HTR-8/SVneo (cell line): ENCODE results near the gene NFIA.

Source experiments
- DNase-seq: peaks from one replicate; pipeline ENCODE4 v3.0.0; 2011; ENCODE audit warnings: low spot score, mixed read lengths; ENCODE audit not compliant: insufficient read length
- FAIRE-seq: peaks from 2 replicates; lab custom pipeline; 2011; peaks lifted over from hg19 to GRCh38; lab: Jason Lieb, UNC

Gene NFIA

DNA sequence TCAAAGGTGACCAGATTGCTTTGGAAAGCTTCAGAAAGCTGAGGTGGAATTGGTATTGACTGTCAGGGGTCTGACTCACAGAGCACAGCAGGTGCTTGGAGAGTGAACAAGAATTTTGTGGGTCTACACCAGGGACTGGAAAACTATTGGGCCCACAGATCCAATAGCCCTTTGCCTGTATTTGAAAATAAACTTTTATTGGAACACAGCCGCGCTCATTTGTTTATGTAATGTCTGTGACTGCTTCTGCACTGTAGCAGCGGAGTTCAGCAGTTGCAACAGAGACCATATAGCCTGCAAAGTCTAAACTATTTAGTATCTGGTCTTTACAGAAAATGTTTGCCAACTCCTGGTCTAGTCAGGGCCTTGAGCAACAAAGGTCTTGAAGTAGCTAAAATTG, 315.6 kb downstream of the NFIA start:
- no peak for DNase-seq
- FAIRE-seq: no peak

- no peak for FAIRE-seq
- DNase-seq: no peak
These were observed 316.8 kb downstream of the NFIA start for GRCh38 chr1:61399199-61399598.

DNA sequence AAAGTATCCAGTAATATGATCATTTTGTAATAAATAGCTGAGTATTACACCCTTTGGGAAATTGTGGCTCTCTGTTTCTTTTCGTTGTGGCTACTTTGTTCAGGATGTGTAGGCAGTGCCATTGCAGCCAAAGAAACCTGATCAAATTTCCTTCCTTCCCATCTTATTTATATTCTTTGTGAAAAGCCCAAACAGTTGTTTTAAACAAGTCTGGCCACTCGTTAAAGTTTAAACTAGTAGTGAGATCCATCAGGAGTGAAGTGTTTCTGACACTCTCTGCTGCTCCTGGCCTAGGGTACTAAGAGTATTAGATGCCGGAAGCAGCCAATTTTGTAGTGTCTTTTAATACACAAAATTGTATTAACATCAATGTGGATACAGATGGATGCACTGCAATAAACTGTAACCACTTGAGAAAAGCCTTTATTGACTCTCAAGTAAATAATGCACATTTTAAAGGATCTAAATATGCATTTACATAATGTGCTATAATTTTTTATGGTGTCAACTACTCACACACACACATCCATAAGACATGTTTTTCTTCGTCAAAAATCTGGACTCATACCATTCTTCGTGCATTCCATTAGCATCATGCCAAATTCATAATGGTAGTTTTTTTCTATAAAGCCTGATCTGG, 317.9 kb downstream of the NFIA start:
- DNase-seq (no peak), FAIRE-seq (no peak)

DNA sequence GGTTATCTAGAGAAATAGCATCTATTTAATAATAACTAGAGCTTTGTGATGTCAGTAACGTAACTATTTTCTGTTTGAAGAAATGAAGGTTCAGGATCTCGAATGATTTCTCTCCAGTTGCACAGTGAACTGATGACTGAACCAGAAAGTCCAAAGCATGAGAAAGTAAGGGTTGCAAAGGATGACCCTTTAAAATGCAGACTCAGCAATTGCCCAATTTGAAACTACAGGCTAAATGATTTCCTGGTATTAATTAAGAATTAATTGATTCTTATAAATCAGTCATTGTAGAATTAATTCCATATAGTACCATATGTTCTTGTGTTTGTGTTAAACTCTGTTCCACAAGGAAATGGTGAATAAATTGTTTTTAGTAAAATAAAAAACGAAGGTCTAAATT, 318.6 kb downstream of the NFIA start:
- DNase-seq (no peak), FAIRE-seq (no peak)

DNA sequence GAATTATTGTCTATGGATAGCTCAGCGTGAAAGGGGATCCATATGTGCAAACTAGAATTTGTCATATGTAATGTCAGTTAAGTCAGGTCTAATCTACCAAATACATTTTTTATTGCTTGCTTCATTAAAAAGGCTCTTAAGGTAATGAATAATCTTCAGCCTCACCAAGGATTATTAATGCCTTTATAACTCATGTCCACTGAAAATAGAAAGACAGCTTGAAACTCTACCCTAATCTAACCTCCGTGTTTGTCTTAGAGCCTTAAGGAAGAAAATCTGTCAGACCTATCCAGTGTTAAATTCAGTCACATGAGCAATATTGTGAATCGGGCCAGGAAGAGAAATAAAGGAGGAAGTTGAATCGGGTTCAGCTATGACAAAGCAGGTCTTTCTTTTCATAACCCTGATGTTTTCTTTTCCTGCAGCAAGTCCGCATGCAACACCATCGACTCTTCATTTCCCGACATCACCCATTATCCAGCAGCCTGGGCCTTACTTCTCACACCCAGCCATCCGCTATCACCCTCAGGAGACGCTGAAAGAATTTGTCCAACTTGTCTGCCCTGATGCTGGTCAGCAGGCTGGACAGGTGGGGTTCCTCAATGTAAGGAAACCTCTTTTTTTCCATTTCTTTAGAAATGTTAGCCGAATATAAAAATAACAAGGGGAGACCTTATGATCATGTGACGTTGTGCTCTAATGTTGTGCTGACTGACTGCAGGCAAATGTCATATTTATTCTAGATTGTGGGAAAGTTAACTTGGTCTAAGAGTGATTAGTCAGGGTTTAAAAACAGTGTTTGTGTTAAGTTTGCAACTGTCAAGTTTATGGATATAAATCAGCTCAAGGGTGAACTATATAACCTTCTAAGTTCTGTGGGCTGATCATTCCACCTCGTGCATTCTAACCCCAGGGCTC, 321.6 kb downstream of the NFIA start:
- DNase-seq (no peak), FAIRE-seq (no peak)

DNA sequence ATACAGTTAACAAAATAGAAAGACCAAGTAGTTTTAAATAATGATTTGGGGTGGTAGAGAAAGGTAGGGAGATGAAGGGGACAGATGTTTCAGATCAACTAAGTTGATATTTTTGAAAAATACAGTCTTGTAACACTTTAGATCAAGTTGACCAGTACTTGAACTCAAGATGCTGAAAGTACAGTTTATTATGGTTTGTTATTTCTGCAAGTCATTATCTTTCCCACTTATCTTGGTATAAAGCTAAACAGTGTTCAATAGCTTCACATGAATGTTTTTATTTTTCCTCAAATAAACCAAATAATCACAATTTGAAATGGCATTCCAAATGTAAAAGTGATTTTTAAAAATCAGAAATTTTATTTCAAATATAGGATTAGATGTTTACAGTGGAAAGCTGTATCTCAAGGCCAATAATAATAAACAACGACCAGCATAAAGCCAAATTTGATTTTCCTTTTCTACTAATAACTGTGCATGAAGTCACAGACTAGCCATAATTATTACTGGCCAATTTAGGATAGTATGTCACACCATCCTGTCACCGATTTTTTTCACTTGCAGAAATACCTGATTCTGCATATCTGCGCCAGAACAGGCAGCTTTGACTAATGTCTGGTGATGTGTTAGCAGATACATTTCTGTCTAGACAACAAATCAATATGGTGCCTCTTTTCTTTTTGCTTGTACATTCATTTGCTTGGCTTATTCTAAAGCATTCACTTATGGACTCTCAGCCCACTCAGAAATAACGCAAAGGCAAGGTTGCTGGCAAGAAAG, 322.4 kb downstream of the NFIA start:
- DNase-seq (no peak), FAIRE-seq (no peak)

- FAIRE-seq (no peak), DNase-seq (no peak)
These were observed 324.1 kb downstream of the NFIA start for GRCh38 chr1:61406467-61406866.

GRCh38 chr1:61412601-61413000, 330.2 kb downstream of the NFIA start:
- DNase-seq (no peak), FAIRE-seq (no peak)

GRCh38 chr1:61419196-61419595, 336.8 kb downstream of the NFIA start:
- FAIRE-seq: no peak

GRCh38 chr1:61419657-61420056, 337.3 kb downstream of the NFIA start:
- no peak for FAIRE-seq
- no peak for DNase-seq

More at GRCh38 chr1:61419196-61419595, 336.8 kb downstream of the NFIA start:
- no peak for DNase-seq

- no peak for FAIRE-seq
- no peak for DNase-seq
These were observed 337.9 kb downstream of the NFIA start for GRCh38 chr1:61420243-61420642.

GRCh38 chr1:61420909-61421835, 338.8 kb downstream of the NFIA start:
- DNase-seq (no peak), FAIRE-seq (no peak)

GRCh38 chr1:61423643-61424042, 341.3 kb downstream of the NFIA start:
- FAIRE-seq (no peak), DNase-seq (no peak)

DNA sequence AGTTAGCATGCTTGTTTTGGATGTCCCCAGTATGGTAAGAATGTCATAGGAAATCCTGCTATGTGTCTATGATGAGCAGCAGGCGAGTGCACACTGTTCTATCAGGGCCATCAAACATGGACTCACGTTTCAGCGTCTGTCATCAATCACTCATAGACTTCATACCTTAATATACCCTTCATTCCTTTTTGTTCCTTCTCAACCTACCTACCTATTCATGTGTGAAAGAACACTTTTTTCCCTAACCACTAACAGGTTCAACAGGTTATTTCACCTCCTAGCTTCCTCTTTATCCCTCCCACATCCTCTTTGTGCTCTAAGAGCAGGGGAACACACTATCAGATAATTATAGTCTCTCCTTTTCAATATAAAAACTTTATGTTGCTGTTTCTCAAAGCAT, 342.0 kb downstream of the NFIA start:
- DNase-seq (no peak), FAIRE-seq (no peak)

- DNase-seq: no peak
- no peak for FAIRE-seq
These were observed 342.7 kb downstream of the NFIA start for GRCh38 chr1:61425040-61425439.

DNA sequence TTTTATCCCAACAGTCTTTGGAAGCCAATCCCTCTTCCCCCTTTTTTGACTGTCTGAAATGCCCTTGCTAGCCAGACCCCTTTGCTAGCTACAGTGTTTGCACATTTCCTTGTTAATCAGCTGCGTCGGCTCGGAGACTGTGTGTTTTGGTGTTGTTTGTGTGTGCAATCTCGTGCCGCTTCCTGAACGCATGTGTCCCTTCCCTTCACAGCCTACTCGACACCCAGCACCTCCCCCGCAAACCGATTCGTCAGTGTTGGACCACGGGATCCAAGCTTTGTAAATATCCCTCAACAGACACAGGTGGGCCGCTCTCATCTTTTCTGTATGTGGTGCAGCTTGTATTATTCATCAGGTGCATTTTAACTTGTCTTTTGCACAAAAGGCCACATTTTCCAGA, 343.9 kb downstream of the NFIA start:
- DNase-seq (no peak), FAIRE-seq (no peak)

GRCh38 chr1:61426885-61427284, 344.5 kb downstream of the NFIA start:
- no peak for DNase-seq
- no peak for FAIRE-seq

- no peak for FAIRE-seq
- no peak for DNase-seq
These were observed 345.1 kb downstream of the NFIA start for GRCh38 chr1:61427510-61427909.

- FAIRE-seq (no peak), DNase-seq (no peak)
These were observed 345.8 kb downstream of the NFIA start for GRCh38 chr1:61428146-61428545.
